SU-DHL-6 (cell line): ENCODE data around the gene C19orf38.

Source experiments
- H2AFZ ChIP-seq: fragments of 200-600 bp; sonication (generic); 2 replicates; pipeline ENCODE4 v1.6.1; 2014; ENCODE audit warnings: low read depth, mild to moderate bottlenecking, moderate library complexity, mixed read lengths, antibody characterized with exemption, low read length; ENCODE audit not compliant: severe bottlenecking
- H3F3A ChIP-seq: fragments of 200-600 bp; shearing (Covaris generic); 2 replicates; pipeline ENCODE4 v1.6.0; 2016; ENCODE audit warnings: antibody characterized with exemption, mild to moderate bottlenecking; ENCODE audit not compliant: insufficient read depth
- H3K27ac ChIP-seq: fragments of 200-600 bp; sonication (generic); 2 replicates; pipeline ENCODE4 v1.5.1; 2016; ENCODE audit warnings: low read depth, mild to moderate bottlenecking, low read length, moderate library complexity, mixed read lengths
- H3K27me3 ChIP-seq: fragments of 200-600 bp; sonication (generic), shearing (Covaris generic); 2 replicates; pipeline ENCODE4 v1.6.0; 2014; ENCODE audit warnings: mild to moderate bottlenecking, low read length
- H3K36me3 ChIP-seq: fragments of 200-600 bp; sonication (generic); 2 replicates; pipeline ENCODE4 v1.6.1; 2014; ENCODE audit warnings: mild to moderate bottlenecking, low read length, mixed read lengths
- H3K4me2 ChIP-seq: fragments of 300-600, 200-600 bp; shearing (Covaris generic), sonication (generic); 2 replicates; pipeline ENCODE4 v1.6.0; 2014; ENCODE audit warnings: low read length, low read depth, mild to moderate bottlenecking; ENCODE audit not compliant: poor library complexity, severe bottlenecking
- H3K4me3 ChIP-seq: fragments of 200-600 bp; sonication (generic); 2 replicates; pipeline ENCODE4 v1.5.1; 2014; ENCODE audit warnings: antibody characterized with exemption, low read length, mild to moderate bottlenecking, mixed read lengths; ENCODE audit not compliant: insufficient read depth, poor library complexity, severe bottlenecking
- H3K79me2 ChIP-seq: fragments of 200-600 bp; sonication (generic); 2 replicates; pipeline ENCODE4 v1.6.1; 2014; ENCODE audit warnings: mild to moderate bottlenecking, low read length, moderate library complexity; ENCODE audit not compliant: insufficient read depth
- H3K9ac ChIP-seq: fragments of 200-600 bp; sonication (generic); 2 replicates; pipeline ENCODE4 v1.7.0; 2014; ENCODE audit warnings: mild to moderate bottlenecking, low read length
- H3K9me2 ChIP-seq: fragments of 200-600 bp; sonication (generic); replicated peaks from 2 replicates; pipeline ENCODE4 v1.6.1; 2014; ENCODE audit warnings: low read length; ENCODE audit not compliant: insufficient read depth
- H3K9me3 ChIP-seq: fragments of 200-600 bp; sonication (generic); 2 replicates; pipeline ENCODE4 v1.6.1; 2014; ENCODE audit warnings: low read length, mixed read lengths; ENCODE audit not compliant: insufficient read depth
- H4K20me1 ChIP-seq: fragments of 200-600 bp; sonication (generic); 2 replicates; pipeline ENCODE4 v1.6.1; 2014; ENCODE audit warnings: low read depth, mild to moderate bottlenecking, antibody characterized with exemption, low read length, moderate library complexity, mixed read lengths
- CTCF ChIP-seq: fragments of 200-600 bp; sonication (generic); IDR thresholded peaks from one replicate; pipeline ENCODE4 v1.5.1; 2017; ENCODE audit warnings: antibody characterized with exemption, mild to moderate bottlenecking, low read length, moderate library complexity; ENCODE audit not compliant: insufficient read depth, poor library complexity, severe bottlenecking
- EZH2phosphoT487 ChIP-seq: fragments of 200-600 bp; sonication (generic), shearing (Covaris generic); conservative IDR thresholded peaks from 2 replicates; pipeline ENCODE4 v1.6.1; 2018; ENCODE audit warnings: mild to moderate bottlenecking, antibody characterized with exemption, low read length, moderate library complexity, mixed read lengths

C19orf38 gene

GRCh38 chr19:10808937-10809649 is 39.1 kb upstream of the C19orf38 start:
- Histone ChIP-seq H3K27ac (no peak overlapping the region), H4K20me1 (no peaks in the 10 kb centered on the region), H3K79me2 (no peaks in the 10 kb centered on the region), H2AFZ (no peak overlapping the region), H3K9me2 (no peaks in the 10 kb centered on the region), H3K9ac (no peak overlapping the region), H3K4me2 (no peak overlapping the region), H3K36me3 (no peaks in the 10 kb centered on the region), H3K27me3 (no peaks in the 10 kb centered on the region), H3K9me3 (no peaks in the 10 kb centered on the region), H3F3A (no peaks in the 10 kb centered on the region), H3K4me3 (no peak overlapping the region)
- TF ChIP-seq CTCF: no peak
- no peak for TF ChIP-seq EZH2phosphoT487

GRCh38 chr19:10809651-10810285 is 38.4 kb upstream of the C19orf38 start:
- no peak overlapping the region for H3K4me2 ChIP-seq
- no peaks in the 10 kb centered on the region for H3K36me3 ChIP-seq
- H3K9me2 ChIP-seq: no peaks in the 10 kb centered on the region
- no peak overlapping the region for H3K9ac ChIP-seq
- H3F3A ChIP-seq: no peaks in the 10 kb centered on the region
- no peaks in the 10 kb centered on the region for H3K9me3 ChIP-seq
- H4K20me1 ChIP-seq: no peaks in the 10 kb centered on the region
- H3K4me3 ChIP-seq: no peak overlapping the region
- no peaks in the 10 kb centered on the region for H3K27me3 ChIP-seq
- no peaks in the 10 kb centered on the region for H3K79me2 ChIP-seq
- H3K27ac ChIP-seq: no peak overlapping the region
- H2AFZ ChIP-seq: no peak overlapping the region
- TF ChIP-seq EZH2phosphoT487 (no peak), CTCF (no peak)

- H3K4me2 ChIP-seq: no peak overlapping the region
These were observed 36.7 kb upstream of the C19orf38 start for GRCh38 chr19:10811391-10812111.

More at GRCh38 chr19:10811391-10812111, 36.7 kb upstream of the C19orf38 start:
- Histone ChIP-seq H2AFZ (no peak overlapping the region), H3K9me2 (no peaks in the 10 kb centered on the region), H3K4me3 (no peak overlapping the region), H3K27ac (no peak overlapping the region), H4K20me1 (no peaks in the 10 kb centered on the region), H3K36me3 (no peaks in the 10 kb centered on the region), H3K9ac (no peak overlapping the region), H3K79me2 (no peaks in the 10 kb centered on the region), H3F3A (no peaks in the 10 kb centered on the region), H3K9me3 (no peaks in the 10 kb centered on the region), H3K27me3 (no peaks in the 10 kb centered on the region)
- no peak for TF ChIP-seq EZH2phosphoT487
- no peak for TF ChIP-seq CTCF
